Fibroblast of lung (primary cell): Measurements from ENCODE around the gene YPEL3.
"Not testable (repeated sequence)": the region's sequence is repeated elsewhere in the genome, so short reads cannot be mapped to it uniquely, and the experiment has no call there.

Experiments used
- EZH2 ChIP-seq: IDR thresholded peaks from 2 replicates; pipeline ENCODE4 v1.5.1; 2012; ENCODE audit warnings: low read length, control low read depth, mild to moderate bottlenecking; ENCODE audit errors: missing control alignments
- TF ChIP-seq, protein P1 (sequence below), 2 donors: IDR thresholded peaks in 1 of 2; conservative IDR thresholded peaks in 1 of 2; 1 replicate in 1 of 2; 2 replicates in 1 of 2; pipeline ENCODE4 v1.5.1; 2011 to 2012; ENCODE audit warnings: low read length in 2 of 2, control low read depth in 1 of 2, inconsistent platforms in 1 of 2, low read depth in 1 of 2, mild to moderate bottlenecking in 1 of 2

DNA sequence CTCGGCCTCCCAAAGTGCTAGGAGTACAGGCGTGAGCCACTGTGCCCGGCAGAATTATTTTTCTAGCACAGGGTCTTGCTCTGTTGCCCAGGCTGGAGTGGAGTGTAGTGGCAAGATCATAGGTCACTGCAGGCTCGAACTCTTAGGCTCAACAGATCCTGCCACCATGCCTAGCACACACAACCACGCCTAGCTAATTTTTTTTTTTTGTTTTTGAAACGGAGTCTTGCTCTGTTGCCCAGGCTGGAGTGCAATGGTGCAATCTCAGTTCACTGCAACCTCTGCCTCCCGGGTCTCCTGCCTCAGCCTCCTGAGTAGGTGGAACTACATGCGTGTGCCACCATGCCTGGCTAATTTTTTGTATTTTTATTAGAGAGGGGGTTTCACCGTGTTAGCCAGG lies 29.7 kb upstream of the YPEL3 start:
- TF ChIP-seq, protein P1, sequence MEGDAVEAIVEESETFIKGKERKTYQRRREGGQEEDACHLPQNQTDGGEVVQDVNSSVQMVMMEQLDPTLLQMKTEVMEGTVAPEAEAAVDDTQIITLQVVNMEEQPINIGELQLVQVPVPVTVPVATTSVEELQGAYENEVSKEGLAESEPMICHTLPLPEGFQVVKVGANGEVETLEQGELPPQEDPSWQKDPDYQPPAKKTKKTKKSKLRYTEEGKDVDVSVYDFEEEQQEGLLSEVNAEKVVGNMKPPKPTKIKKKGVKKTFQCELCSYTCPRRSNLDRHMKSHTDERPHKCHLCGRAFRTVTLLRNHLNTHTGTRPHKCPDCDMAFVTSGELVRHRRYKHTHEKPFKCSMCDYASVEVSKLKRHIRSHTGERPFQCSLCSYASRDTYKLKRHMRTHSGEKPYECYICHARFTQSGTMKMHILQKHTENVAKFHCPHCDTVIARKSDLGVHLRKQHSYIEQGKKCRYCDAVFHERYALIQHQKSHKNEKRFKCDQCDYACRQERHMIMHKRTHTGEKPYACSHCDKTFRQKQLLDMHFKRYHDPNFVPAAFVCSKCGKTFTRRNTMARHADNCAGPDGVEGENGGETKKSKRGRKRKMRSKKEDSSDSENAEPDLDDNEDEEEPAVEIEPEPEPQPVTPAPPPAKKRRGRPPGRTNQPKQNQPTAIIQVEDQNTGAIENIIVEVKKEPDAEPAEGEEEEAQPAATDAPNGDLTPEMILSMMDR (conservative IDR thresholded peaks at IDR 0.05 in 1 of 2, IDR thresholded peaks at IDR 0.05 in 1 of 2; ENCODE audit: low read depth in 1 of 2, low read length in 2 of 2), result not testable (repeated sequence)
- not testable (repeated sequence) for TF ChIP-seq EZH2
